K562 (cell line): Measurements from ENCODE around the gene CACTIN. TPM values are rescaled to one million over a fixed set of nuclear protein-coding genes. Genes with fewer than 3 reads are reported as not detected.
A peak's percentile ranks its signal among the peaks of the same experiment; 100 is the strongest.

Experiments
- CBX1 ChIP-seq: sonication (generic); IDR thresholded peaks from 2 replicates; pipeline ENCODE4 v1.6.1; 2016; ENCODE audit warnings: antibody characterized with exemption, low read depth, mild to moderate bottlenecking
- KLF6 ChIP-seq: fragments of 250-450 bp; sonication (Bioruptor Pico); IDR thresholded peaks from 2 replicates; pipeline ENCODE4 v1.4.0; 2020; ENCODE audit warnings: mild to moderate bottlenecking, moderate library complexity, borderline replicate concordance
- NONO ChIP-seq, 2 experiments: fragments of 200-400 bp in 1 of 2; fragments of 450-650 bp in 1 of 2; formaldehyde crosslinking in 1 of 2; IDR thresholded peaks; 2 replicates each; pipeline ENCODE4 v1.6.1; 2017; ENCODE audit warnings: low read depth in 2 of 2, mild to moderate bottlenecking in 2 of 2, moderate library complexity in 2 of 2, low read length in 1 of 2
- NRF1 ChIP-seq, 2 experiments: fragments of 450-650 bp; IDR thresholded peaks in 1 of 2; conservative IDR thresholded peaks in 1 of 2; 2 replicates each; pipeline ENCODE4 v1.6.1; 2014; ENCODE audit warnings: mild to moderate bottlenecking in 2 of 2
- RBM22 ChIP-seq: fragments of 200-400 bp; formaldehyde crosslinking; IDR thresholded peaks from 2 replicates; pipeline ENCODE4 v1.6.1; 2018; ENCODE audit warnings: low read length, low read depth; ENCODE audit not compliant: poor library complexity, severe bottlenecking
- STAT5B ChIP-seq: fragments of 250-450 bp; sonication (Bioruptor Pico); IDR thresholded peaks from 2 replicates; pipeline ENCODE4 v1.8.0; 2021; ENCODE audit warnings: mild to moderate bottlenecking, inconsistent platforms
- YY1 ChIP-seq, 3 experiments: IDR thresholded peaks; 2 replicates each; pipeline ENCODE4 v1.6.1; 2011; ENCODE audit warnings: low read length in 2 of 3, mild to moderate bottlenecking in 2 of 3, moderate library complexity in 2 of 3, borderline replicate concordance in 1 of 3, control low read depth in 1 of 3, low read depth in 1 of 3; ENCODE audit not compliant: insufficient read depth in 3 of 3, insufficient replicate concordance in 2 of 3, control insufficient read depth in 1 of 3, insufficient read length in 1 of 3; ENCODE audit errors: extremely low read depth in 1 of 3
- ZNF695 ChIP-seq: fragments of 450-650 bp; formaldehyde crosslinking; IDR thresholded peaks from 2 replicates; pipeline ENCODE4 v1.4.0; 2020; ENCODE audit warnings: mild to moderate bottlenecking, moderate library complexity
- polyA plus RNA-seq, 8 experiments: library from polyadenylated mRNA; depleted of rRNA in 4 of 8; stranded (reverse) in 5 of 8; unstranded in 3 of 8; fragments of >200 nt; fragmentation: Nextera tagmentation in 2 of 8; fragmentation: Illumina TruSeq in 1 of 8; extraction: Ambion mirVana in 2 of 8; extraction: Trizol in 1 of 8; gene quantifications; 2 replicates each; pipeline versions ENCODE4 v1.2.1 to v1.2.3, GENCODE V29; 2011 to 2014; ENCODE audit warnings: inconsistent platforms in 1 of 8, missing spikeins in 1 of 8
- total RNA-seq, 7 experiments: library from RNA; depleted of rRNA in 6 of 7; stranded (reverse); fragments of >200 nt in 6 of 7; fragmentation: Illumina TruSeq in 2 of 7; extraction: Trizol in 2 of 7; gene quantifications; 2 replicates each; pipeline versions ENCODE4 v1.2.1 to v1.2.3, GENCODE V29; 2011 to 2021; ENCODE audit warnings: low replicate concordance in 1 of 7
- TF ChIP-seq, protein P1 (sequence below): IDR thresholded peaks from 2 replicates; pipeline ENCODE4 v1.6.1; 2016; ENCODE audit warnings: missing genetic modification characterization, missing compliant biosample characterization
- TF ChIP-seq, protein P2 (sequence below): sonication (generic); formaldehyde crosslinking; IDR thresholded peaks from 2 replicates; pipeline ENCODE4 v1.8.1; 2023; ENCODE audit warnings: missing genetic modification reagents, mild to moderate bottlenecking, borderline replicate concordance
- TF ChIP-seq, protein P3 (sequence below), 2 experiments: IDR thresholded peaks; 2 replicates each; pipeline ENCODE4 v1.6.1; 2011; ENCODE audit warnings: borderline replicate concordance in 1 of 2, control low read depth in 1 of 2, low read depth in 1 of 2, low read length in 1 of 2, mild to moderate bottlenecking in 1 of 2, mixed read lengths in 1 of 2, moderate library complexity in 1 of 2; ENCODE audit not compliant: insufficient read depth in 1 of 2, insufficient read length in 1 of 2, poor library complexity in 1 of 2, severe bottlenecking in 1 of 2; ENCODE audit errors: extremely low read depth in 1 of 2

The CACTIN gene
- total and polyA plus RNA-seq, 9 of the 15 experiments (the other 6 are each of a cell fraction or from before 2014, with no cell fraction given) = 0.15 to 49.2 (median 15.0) TPM

DNA sequence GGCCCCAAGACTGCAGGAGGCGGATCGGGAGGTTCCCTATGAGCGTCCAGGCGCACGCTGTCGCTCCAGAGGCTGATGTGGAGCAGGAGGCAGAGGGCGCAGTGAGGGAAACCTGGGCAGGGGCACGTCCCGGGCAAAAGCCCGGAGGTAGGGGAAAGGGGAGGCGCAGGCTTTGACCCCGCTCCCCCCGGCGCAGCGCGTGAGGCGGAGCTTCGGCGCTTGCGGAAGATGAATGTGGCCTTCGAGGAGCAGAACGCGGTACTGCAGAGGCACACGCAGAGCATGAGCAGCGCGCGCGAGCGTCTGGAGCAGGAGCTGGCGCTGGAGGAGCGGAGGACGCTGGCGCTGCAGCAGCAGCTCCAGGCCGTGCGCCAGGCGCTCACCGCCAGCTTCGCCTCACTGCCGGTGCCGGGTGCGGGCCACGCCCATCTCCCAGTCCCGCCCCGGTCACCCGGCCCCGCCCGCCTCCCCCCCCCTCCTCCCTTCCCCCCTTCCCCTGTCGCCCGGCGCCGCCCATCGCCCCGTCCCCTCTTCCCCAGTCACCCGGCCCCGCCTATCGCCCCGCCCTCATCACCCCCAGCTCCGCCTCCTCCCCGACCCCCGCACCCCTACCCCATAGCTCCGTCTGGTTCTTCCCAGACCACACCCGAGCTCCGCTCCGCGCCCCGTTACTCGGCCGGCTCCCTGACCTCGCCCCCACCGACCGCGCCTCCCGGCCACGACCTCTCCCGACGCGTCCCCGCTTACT is 49.7 kb downstream of the CACTIN start (continued):
- no peak for TF ChIP-seq RBM22
- no peak for TF ChIP-seq KLF6
- TF ChIP-seq YY1 (IDR thresholded peaks at IDR 0.05; ENCODE audit: borderline replicate concordance in 1 of 3, control insufficient read depth in 1 of 3, extremely low read depth in 1 of 3, insufficient read depth in 3 of 3, insufficient read length in 1 of 3, insufficient replicate concordance in 2 of 3, low read depth in 1 of 3, low read length in 2 of 3) = no peak
- TF ChIP-seq, protein P1, sequence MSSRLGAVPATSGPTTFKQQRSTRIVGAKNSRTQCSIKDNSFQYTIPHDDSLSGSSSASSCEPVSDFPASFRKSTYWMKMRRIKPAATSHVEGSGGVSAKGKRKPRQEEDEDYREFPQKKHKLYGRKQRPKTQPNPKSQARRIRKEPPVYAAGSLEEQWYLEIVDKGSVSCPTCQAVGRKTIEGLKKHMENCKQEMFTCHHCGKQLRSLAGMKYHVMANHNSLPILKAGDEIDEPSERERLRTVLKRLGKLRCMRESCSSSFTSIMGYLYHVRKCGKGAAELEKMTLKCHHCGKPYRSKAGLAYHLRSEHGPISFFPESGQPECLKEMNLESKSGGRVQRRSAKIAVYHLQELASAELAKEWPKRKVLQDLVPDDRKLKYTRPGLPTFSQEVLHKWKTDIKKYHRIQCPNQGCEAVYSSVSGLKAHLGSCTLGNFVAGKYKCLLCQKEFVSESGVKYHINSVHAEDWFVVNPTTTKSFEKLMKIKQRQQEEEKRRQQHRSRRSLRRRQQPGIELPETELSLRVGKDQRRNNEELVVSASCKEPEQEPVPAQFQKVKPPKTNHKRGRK = no peak
- no peak for TF ChIP-seq ZNF695
- no peak for TF ChIP-seq CBX1
- TF ChIP-seq, protein P2, sequence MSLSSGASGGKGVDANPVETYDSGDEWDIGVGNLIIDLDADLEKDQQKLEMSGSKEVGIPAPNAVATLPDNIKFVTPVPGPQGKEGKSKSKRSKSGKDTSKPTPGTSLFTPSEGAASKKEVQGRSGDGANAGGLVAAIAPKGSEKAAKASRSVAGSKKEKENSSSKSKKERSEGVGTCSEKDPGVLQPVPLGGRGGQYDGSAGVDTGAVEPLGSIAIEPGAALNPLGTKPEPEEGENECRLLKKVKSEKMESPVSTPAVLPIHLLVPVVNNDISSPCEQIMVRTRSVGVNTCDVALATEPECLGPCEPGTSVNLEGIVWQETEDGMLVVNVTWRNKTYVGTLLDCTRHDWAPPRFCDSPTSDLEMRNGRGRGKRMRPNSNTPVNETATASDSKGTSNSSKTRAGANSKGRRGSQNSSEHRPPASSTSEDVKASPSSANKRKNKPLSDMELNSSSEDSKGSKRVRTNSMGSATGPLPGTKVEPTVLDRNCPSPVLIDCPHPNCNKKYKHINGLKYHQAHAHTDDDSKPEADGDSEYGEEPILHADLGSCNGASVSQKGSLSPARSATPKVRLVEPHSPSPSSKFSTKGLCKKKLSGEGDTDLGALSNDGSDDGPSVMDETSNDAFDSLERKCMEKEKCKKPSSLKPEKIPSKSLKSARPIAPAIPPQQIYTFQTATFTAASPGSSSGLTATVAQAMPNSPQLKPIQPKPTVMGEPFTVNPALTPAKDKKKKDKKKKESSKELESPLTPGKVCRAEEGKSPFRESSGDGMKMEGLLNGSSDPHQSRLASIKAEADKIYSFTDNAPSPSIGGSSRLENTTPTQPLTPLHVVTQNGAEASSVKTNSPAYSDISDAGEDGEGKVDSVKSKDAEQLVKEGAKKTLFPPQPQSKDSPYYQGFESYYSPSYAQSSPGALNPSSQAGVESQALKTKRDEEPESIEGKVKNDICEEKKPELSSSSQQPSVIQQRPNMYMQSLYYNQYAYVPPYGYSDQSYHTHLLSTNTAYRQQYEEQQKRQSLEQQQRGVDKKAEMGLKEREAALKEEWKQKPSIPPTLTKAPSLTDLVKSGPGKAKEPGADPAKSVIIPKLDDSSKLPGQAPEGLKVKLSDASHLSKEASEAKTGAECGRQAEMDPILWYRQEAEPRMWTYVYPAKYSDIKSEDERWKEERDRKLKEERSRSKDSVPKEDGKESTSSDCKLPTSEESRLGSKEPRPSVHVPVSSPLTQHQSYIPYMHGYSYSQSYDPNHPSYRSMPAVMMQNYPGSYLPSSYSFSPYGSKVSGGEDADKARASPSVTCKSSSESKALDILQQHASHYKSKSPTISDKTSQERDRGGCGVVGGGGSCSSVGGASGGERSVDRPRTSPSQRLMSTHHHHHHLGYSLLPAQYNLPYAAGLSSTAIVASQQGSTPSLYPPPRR = no peak
- no peak for TF ChIP-seq STAT5B (CRISPR knock-in tag)
- no peak for TF ChIP-seq NONO (IDR thresholded peaks at IDR 0.05; ENCODE audit: low read depth in 2 of 2, low read length in 1 of 2)
- TF ChIP-seq, protein P3, sequence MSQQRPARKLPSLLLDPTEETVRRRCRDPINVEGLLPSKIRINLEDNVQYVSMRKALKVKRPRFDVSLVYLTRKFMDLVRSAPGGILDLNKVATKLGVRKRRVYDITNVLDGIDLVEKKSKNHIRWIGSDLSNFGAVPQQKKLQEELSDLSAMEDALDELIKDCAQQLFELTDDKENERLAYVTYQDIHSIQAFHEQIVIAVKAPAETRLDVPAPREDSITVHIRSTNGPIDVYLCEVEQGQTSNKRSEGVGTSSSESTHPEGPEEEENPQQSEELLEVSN (IDR thresholded peaks at IDR 0.05; ENCODE audit: borderline replicate concordance in 1 of 2, extremely low read depth in 1 of 2, insufficient read depth in 1 of 2, insufficient read length in 1 of 2, low read depth in 1 of 2, low read length in 1 of 2, poor library complexity in 1 of 2, severe bottlenecking in 1 of 2) = peak in 1 of 2 experiments; percentile 81
- TF ChIP-seq NRF1 (conservative IDR thresholded peaks at IDR 0.05 in 1 of 2, IDR thresholded peaks at IDR 0.05 in 1 of 2) = peak; percentile 22 to 53; a peak in 2 of 4 replicates
